Chondrocyte (in vitro differentiated cells): ENCODE measurements around the gene ABL1. TPM values are rescaled to one million over a fixed set of nuclear protein-coding genes. Genes with fewer than 3 reads are reported as not detected.
A peak's percentile ranks its signal among the peaks of the same experiment; 100 is the strongest.
"Not testable (repeated sequence)": the region's sequence is repeated elsewhere in the genome, so short reads cannot be mapped to it uniquely, and the experiment has no call there.

Experiments used
- DNase-seq: peaks from one replicate; pipeline ENCODE4 v3.0.0; 2021; ENCODE audit warnings: mixed read lengths, low spot score
- H3K27ac Mint-ChIP-seq: one replicate; pipeline ENCODE4 v1.8.0; 2021; ENCODE audit warnings: mild to moderate bottlenecking, moderate library complexity, mixed read lengths; ENCODE audit not compliant: unreplicated experiment
- H3K27me3 Mint-ChIP-seq: 2 replicates; pipeline ENCODE4 v1.8.0; 2021; ENCODE audit warnings: low read depth, mixed read lengths
- H3K36me3 Mint-ChIP-seq: 2 replicates; pipeline ENCODE4 v1.8.0; 2021; ENCODE audit warnings: low read depth, mixed read lengths
- H3K4me1 Mint-ChIP-seq: 2 replicates; pipeline ENCODE4 v1.8.0; 2021; ENCODE audit warnings: low read depth, mild to moderate bottlenecking, mixed read lengths
- H3K4me3 Mint-ChIP-seq: one replicate; pipeline ENCODE4 v1.8.0; 2021; ENCODE audit warnings: mild to moderate bottlenecking, moderate library complexity, mixed read lengths; ENCODE audit not compliant: unreplicated experiment
- H3K9me3 Mint-ChIP-seq: 2 replicates; pipeline ENCODE4 v1.8.0; 2021; ENCODE audit warnings: low read depth, mixed read lengths
- CTCF ChIP-seq: fragments of 200-600 bp; sonication (generic); IDR thresholded peaks from 2 replicates; pipeline ENCODE4 v1.5.0; 2021; ENCODE audit warnings: antibody characterized with exemption, mild to moderate bottlenecking, moderate library complexity
- total RNA-seq: library from RNA; stranded (reverse); gene quantifications from 3 replicates; pipeline ENCODE4 v1.2.1, GENCODE V29; 2021

ABL1 gene
- total RNA-seq, 1 donor from 2014 or later = 93.7 TPM

DNA sequence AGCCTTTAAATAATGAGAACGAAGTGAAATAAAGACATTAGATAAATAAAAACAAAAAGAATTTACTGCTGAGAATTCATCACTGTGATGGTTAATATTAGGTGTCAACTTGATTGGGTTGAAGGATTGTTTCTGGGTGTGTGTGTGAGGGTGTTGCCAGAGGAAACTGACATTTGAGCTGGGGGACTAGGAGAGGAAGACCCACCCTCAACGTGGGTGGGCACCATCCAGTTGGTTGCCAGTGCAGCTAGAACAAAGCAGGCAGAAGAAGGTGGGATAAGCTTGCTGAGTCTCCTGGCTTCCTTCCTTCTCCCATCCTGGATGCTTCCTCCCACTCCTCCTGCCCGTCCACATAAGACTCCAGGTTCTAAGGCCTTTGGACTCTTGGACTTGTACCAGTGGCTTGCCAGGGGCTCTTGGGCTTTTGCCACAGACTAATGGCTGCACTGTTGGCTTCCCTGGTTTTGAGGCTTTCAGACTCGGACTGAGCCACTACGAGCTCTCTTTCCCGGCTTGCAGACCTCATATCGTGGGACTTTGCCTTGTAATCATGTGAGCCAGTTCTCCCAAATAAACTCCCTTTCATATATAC lies 43.7 kb upstream of the ABL1 start:
- H3K27ac Mint-ChIP-seq = no peak overlapping the region
- peaks cover 25% of the 10 kb centered on the region for H3K4me1 Mint-ChIP-seq
- no peak for DNase-seq
- TF ChIP-seq CTCF = no peak
- no peaks in the 10 kb centered on the region for H3K27me3 Mint-ChIP-seq
- peaks cover 17% of the 10 kb centered on the region for H3K9me3 Mint-ChIP-seq
- H3K4me3 Mint-ChIP-seq = no peak overlapping the region
- H3K36me3 Mint-ChIP-seq = peaks cover 9% of the 10 kb centered on the region

DNA sequence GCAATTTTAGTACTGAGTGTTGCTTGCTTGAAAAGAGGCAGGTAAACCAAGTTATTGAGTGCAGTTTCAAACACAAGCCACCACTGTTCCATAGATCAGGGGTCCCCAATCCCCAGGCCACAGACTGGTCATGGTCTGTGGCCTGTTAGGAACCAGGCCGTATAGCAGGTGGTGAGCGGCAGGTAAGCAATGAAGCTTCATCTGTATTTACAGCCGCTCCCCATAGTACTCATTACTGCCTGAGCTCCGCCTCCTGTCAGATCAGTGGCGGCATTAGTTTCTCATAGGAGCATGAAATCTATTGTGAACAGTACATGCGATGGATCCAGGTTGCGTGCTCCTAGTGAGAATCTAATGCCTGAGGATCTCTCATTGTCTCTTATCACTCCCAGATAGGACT lies 41.5 kb upstream of the ABL1 start:
- Mint-ChIP-seq H3K27me3 (no peaks in the 10 kb centered on the region), H3K9me3 (peaks cover 17% of the 10 kb centered on the region), H3K36me3 (peaks cover 9% of the 10 kb centered on the region), H3K4me3 (no peak overlapping the region), H3K4me1 (peaks cover 20% of the 10 kb centered on the region), H3K27ac (no peak overlapping the region)
- no peak for TF ChIP-seq CTCF
- no peak for DNase-seq

GRCh38 chr9:130794021-130794420 lies 41.0 kb upstream of the ABL1 start:
- H3K27me3 Mint-ChIP-seq, DNase-seq, H3K27ac Mint-ChIP-seq, H3K4me3 Mint-ChIP-seq, H3K36me3 Mint-ChIP-seq: not testable (repeated sequence)
- H3K9me3 Mint-ChIP-seq = peaks cover 14% of the 10 kb centered on the region
- peaks cover 20% of the 10 kb centered on the region for H3K4me1 Mint-ChIP-seq

DNA sequence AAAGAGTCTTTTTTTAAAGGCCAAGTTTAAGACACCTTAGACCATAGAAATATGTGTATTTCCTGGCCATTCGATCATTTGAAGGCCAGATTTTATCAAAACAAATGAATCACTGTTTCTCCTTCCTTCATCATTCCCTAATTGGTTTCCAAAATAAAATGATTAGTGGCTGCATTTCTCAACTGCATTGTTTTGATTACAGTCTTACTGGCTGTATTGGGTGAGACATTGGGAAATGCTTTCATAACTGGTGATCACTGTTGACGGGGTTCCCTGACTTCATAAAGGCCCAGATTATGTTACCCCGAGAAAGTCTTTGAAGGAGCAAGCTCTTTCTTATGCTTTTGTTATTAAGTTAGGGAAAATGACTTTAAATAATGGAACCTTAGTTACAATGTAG lies 40.6 kb upstream of the ABL1 start:
- not testable (repeated sequence) for DNase-seq, H3K36me3 Mint-ChIP-seq, H3K27me3 Mint-ChIP-seq, H3K4me3 Mint-ChIP-seq
- H3K9me3 Mint-ChIP-seq = peaks cover 11% of the 10 kb centered on the region
- peaks cover 20% of the 10 kb centered on the region for H3K4me1 Mint-ChIP-seq
- peak overlapping the region; percentile 71 for H3K27ac Mint-ChIP-seq

DNA sequence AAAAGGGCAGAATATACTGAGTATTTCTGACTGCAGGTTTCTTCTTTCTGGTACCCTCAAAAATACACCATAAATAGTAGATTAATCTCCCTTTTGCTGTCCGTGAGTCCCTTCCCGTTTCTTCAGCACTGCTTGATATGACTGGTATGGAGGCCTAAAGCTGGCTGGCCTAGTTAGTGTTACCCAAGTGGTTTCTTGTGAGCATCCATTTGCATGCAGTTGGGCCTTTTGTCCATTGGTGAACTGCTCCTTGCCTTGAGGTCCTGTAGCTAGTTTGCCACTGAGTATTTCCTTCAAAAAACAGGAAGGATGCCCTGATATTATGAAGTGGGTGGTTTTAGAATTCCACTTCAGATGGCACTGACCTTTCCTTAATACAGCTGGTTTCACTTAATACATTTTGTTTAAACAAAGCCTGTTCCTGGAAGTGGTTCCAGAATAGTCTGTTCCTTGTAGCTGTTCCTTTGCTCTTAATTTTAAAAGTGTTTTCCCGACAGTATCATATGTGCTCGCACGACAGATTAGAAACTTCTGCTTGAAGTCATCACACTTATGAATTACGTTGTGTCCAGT lies 40.0 kb upstream of the ABL1 start:
- peak overlapping the region; percentile 74 for H3K27ac Mint-ChIP-seq
- H3K36me3 Mint-ChIP-seq = peaks cover 3% of the 10 kb centered on the region
- H3K9me3 Mint-ChIP-seq = peaks cover 6% of the 10 kb centered on the region
- peaks cover 20% of the 10 kb centered on the region for H3K4me1 Mint-ChIP-seq
- DNase-seq = no peak
- H3K4me3 Mint-ChIP-seq = no peak overlapping the region
- no peaks in the 10 kb centered on the region for H3K27me3 Mint-ChIP-seq
- TF ChIP-seq CTCF = no peak

- H3K9me3 Mint-ChIP-seq, H3K4me3 Mint-ChIP-seq, H3K27me3 Mint-ChIP-seq, H3K27ac Mint-ChIP-seq, H3K36me3 Mint-ChIP-seq, H3K4me1 Mint-ChIP-seq, DNase-seq: not testable (repeated sequence)
Observed at GRCh38 chr9:130803116-130803515, 31.9 kb upstream of the ABL1 start.
